Measurements from ENCODE around the gene LNX1. TPM values are rescaled to one million over a fixed set of nuclear protein-coding genes. Genes with fewer than 3 reads are reported as not detected.
A peak's percentile ranks its signal among the peaks of the same experiment; 100 is the strongest.

Gene LNX1
- polyA plus RNA-seq, 2 of the 4 experiments (the other 2 are of a cell fraction), result 0.04 to 0.14 TPM

GRCh38 chr4:53507058-53507457 lies 84.2 kb downstream of the LNX1 start:
- CTCF ChIA-PET, result interaction anchor here (1.1 to 2.1 kb wide), 2 partner anchors 17 to 721 kb away, joined by 3 to 5 read pairs; no protein-coding TSS in a partner anchor
- 82% methylated on average over 7 of the region's 7 CpGs for WGBS (ENCODE audit: missing lambda C conversion rate)
- FAIRE-seq (no peak), DNase-seq (ENCODE audit: low read depth in 1 of 2, low spot score in 1 of 2) (no peak), ATAC-seq (no peak)
- no peak for TF ChIP-seq HDAC2 (IDR thresholded peaks at IDR 0.05)
- no peak for TF ChIP-seq PHF8 (IDR thresholded peaks at IDR 0.05; ENCODE audit: borderline replicate concordance, low read depth)
- no peak for TF ChIP-seq SMC3 (IDR thresholded peaks at IDR 0.05)
- TF ChIP-seq RNF2 (IDR thresholded peaks at IDR 0.05; ENCODE audit: borderline replicate concordance, low read depth), result no peak
- TF ChIP-seq POLR2AphosphoS2 (conservative IDR thresholded peaks at IDR 0.05; ENCODE audit: low read length), result no peak
- TF ChIP-seq GATA3 (IDR thresholded peaks at IDR 0.05; ENCODE audit: borderline replicate concordance), result no peak
- no peak for TF ChIP-seq HOXA7 (CRISPR knock-in tag; IDR thresholded peaks at IDR 0.05)
- TF ChIP-seq EP300 (IDR thresholded peaks at IDR 0.05), result no peak
- no peak for TF ChIP-seq RCOR1 (IDR thresholded peaks at IDR 0.05; ENCODE audit: low read depth, low read length)
- TF ChIP-seq ESRRA (IDR thresholded peaks at IDR 0.05; ENCODE audit: borderline replicate concordance, low read length), result no peak
- no peak for TF ChIP-seq CBX8 (IDR thresholded peaks at IDR 0.05)
- no peak for TF ChIP-seq CEBPB (IDR thresholded peaks at IDR 0.05)
- no peak for TF ChIP-seq HES2 (IDR thresholded peaks at IDR 0.05)
- no peak for TF ChIP-seq TFCP2L1 (CRISPR knock-in tag; IDR thresholded peaks at IDR 0.05)
- no peak for TF ChIP-seq FOSL2 (IDR thresholded peaks at IDR 0.05)
- no peak for TF ChIP-seq FOSL2 (CRISPR knock-in tag; IDR thresholded peaks at IDR 0.05)
- TF ChIP-seq EHMT2 (IDR thresholded peaks at IDR 0.05; ENCODE audit: low read depth), result no peak
- Histone ChIP-seq H3K27ac (no peak overlapping the region), H3K9me3 (no peaks in the 10 kb centered on the region), H3K4me3 (no peak overlapping the region), H3K4me2 (no peak overlapping the region), H3K4me1 (no peaks in the 10 kb centered on the region)
- POLR2A ChIA-PET, result no interaction called here

- H3K4me2 ChIP-seq, result no peak overlapping the region
- no peak overlapping the region for H3K27ac ChIP-seq
- H3K9me3 ChIP-seq, result no peaks in the 10 kb centered on the region
- 64% methylated on average over 2 of the region's 2 CpGs for WGBS (ENCODE audit: missing lambda C conversion rate)
- CTCF ChIA-PET, result interaction anchor here (1.3 to 2.1 kb wide), 2 partner anchors 11 to 16 kb away, joined by 3 to 5 read pairs; no protein-coding TSS in a partner anchor
- no peaks in the 10 kb centered on the region for H3K4me1 ChIP-seq
- TF ChIP-seq TP53 (CRISPR knock-in tag; IDR thresholded peaks at IDR 0.05) (no peak), POLR2AphosphoS2 (conservative IDR thresholded peaks at IDR 0.05; ENCODE audit: low read length) (no peak), HEYL (CRISPR knock-in tag; IDR thresholded peaks at IDR 0.05) (no peak), RAD21 (conservative IDR thresholded peaks at IDR 0.05 in 1 of 2, IDR thresholded peaks at IDR 0.05 in 1 of 2) (peak in 1 of 2 experiments; percentile 29; a peak in 1 of 5 replicates), CHD2 (IDR thresholded peaks at IDR 0.05; ENCODE audit: low read length, partially characterized antibody) (no peak), SMC3 (IDR thresholded peaks at IDR 0.05) (no peak)
- ATAC-seq (no peak), DNase-seq (ENCODE audit: low read depth in 1 of 2, low spot score in 1 of 2) (no peak), FAIRE-seq (no peak)
- POLR2A ChIA-PET, result no interaction called here
- no peak overlapping the region for H3K4me3 ChIP-seq
Observed at GRCh38 chr4:53505947-53506346, 85.3 kb downstream of the LNX1 start.

GRCh38 chr4:53502094-53502493 lies 89.2 kb downstream of the LNX1 start:
- CTCF ChIA-PET, result no interaction called here
- Histone ChIP-seq H3K4me3 (no peak overlapping the region), H3K4me1 (no peaks in the 10 kb centered on the region), H3K4me2 (no peak overlapping the region), H3K27ac (no peak overlapping the region), H3K9me3 (no peaks in the 10 kb centered on the region)
- POLR2A ChIA-PET, result no interaction called here
- ATAC-seq (no peak), DNase-seq (ENCODE audit: low read depth in 1 of 2, low spot score in 1 of 2) (no peak), FAIRE-seq (no peak)
- WGBS (ENCODE audit: missing lambda C conversion rate), result 56% methylated on average over 1 of the region's 1 CpG
- no peak for TF ChIP-seq EHMT2 (IDR thresholded peaks at IDR 0.05; ENCODE audit: low read depth)
- TF ChIP-seq E2F6 (IDR thresholded peaks at IDR 0.05; ENCODE audit: borderline replicate concordance, low read depth), result no peak
- TF ChIP-seq ZC3H11A (IDR thresholded peaks at IDR 0.05), result no peak
- TF ChIP-seq FOSL2 (IDR thresholded peaks at IDR 0.05), result no peak
- no peak for TF ChIP-seq FOSL2 (CRISPR knock-in tag; IDR thresholded peaks at IDR 0.05)
- TF ChIP-seq HOXB13 (CRISPR knock-in tag; IDR thresholded peaks at IDR 0.05; ENCODE audit: low read depth), result no peak
- TF ChIP-seq REST (IDR thresholded peaks at IDR 0.05), result no peak
- no peak for TF ChIP-seq RFX5 (IDR thresholded peaks at IDR 0.05)
- no peak for TF ChIP-seq ATOH8 (CRISPR knock-in tag; IDR thresholded peaks at IDR 0.05; ENCODE audit: low read depth)
- no peak for TF ChIP-seq HEYL (CRISPR knock-in tag; IDR thresholded peaks at IDR 0.05)
